WTC11 (cell line): ENCODE results near the gene UQCRHL. TPM values are rescaled to one million over a fixed set of nuclear protein-coding genes. Genes with fewer than 3 reads are reported as not detected.

Source experiments
- ATAC-seq: fragments of 200-7000 bp; cut with Tn5 transposase; 2 replicates; pipeline ENCODE4 v1.10.0; 2021; ENCODE audit warnings: mild to moderate bottlenecking, moderate library complexity
- CTCF ChIA-PET: fragments of 300-600 bp; sonication (Branson Sonifier 250); formaldehyde crosslinking; loops from one replicate; lab custom pipeline; 2021; ENCODE audit warnings: antibody characterized with exemption; lab: Charles Lee
- POLR2A ChIA-PET: fragments of 350-600 bp; sonication (Branson Sonifier 250); formaldehyde crosslinking; loops from one replicate; lab custom pipeline; 2021; ENCODE audit warnings: antibody characterized with exemption; lab: Charles Lee
- DNase-seq: peaks from one replicate; pipeline ENCODE4 v3.0.0; 2021; ENCODE audit warnings: low spot score
- H3K27ac Mint-ChIP-seq: 2 replicates; pipeline ENCODE4 v1.8.0; 2021; ENCODE audit warnings: mixed read lengths
- H3K27me3 Mint-ChIP-seq: 2 replicates; pipeline ENCODE4 v1.8.0; 2021; ENCODE audit warnings: low read depth, mild to moderate bottlenecking, moderate library complexity, mixed read lengths
- H3K36me3 Mint-ChIP-seq: 2 replicates; pipeline ENCODE4 v1.8.0; 2021; ENCODE audit warnings: mixed read lengths
- H3K4me1 Mint-ChIP-seq: 2 replicates; pipeline ENCODE4 v1.8.0; 2022; ENCODE audit warnings: mixed read lengths
- H3K4me3 Mint-ChIP-seq: 2 replicates; pipeline ENCODE4 v1.8.0; 2021; ENCODE audit warnings: mild to moderate bottlenecking, moderate library complexity, mixed read lengths
- H3K9me3 Mint-ChIP-seq: 2 replicates; pipeline ENCODE4 v1.8.0; 2021; ENCODE audit warnings: mixed read lengths
- ATF6 ChIP-seq: sonication (generic); formaldehyde crosslinking; IDR thresholded peaks from 2 replicates; pipeline ENCODE4 v1.8.1; 2023; ENCODE audit warnings: mild to moderate bottlenecking, missing genetic modification reagents
- CREB1 ChIP-seq: sonication (generic); formaldehyde crosslinking; IDR thresholded peaks from 2 replicates; pipeline ENCODE4 v1.8.0; 2023; ENCODE audit warnings: mild to moderate bottlenecking, missing genetic modification reagents
- ELF4 ChIP-seq: sonication (generic); formaldehyde crosslinking; IDR thresholded peaks from 2 replicates; pipeline ENCODE4 v1.8.1; 2022; ENCODE audit warnings: low read depth, mild to moderate bottlenecking, moderate library complexity, missing genetic modification reagents
- NFATC4 ChIP-seq: fragments of 250-450 bp; sonication (Bioruptor Pico); IDR thresholded peaks from 2 replicates; pipeline ENCODE4 v1.9.0; 2021; ENCODE audit warnings: mild to moderate bottlenecking
- NR1H2 ChIP-seq: sonication (generic); formaldehyde crosslinking; IDR thresholded peaks from 2 replicates; pipeline ENCODE4 v1.9.0; 2021; ENCODE audit warnings: mild to moderate bottlenecking, moderate library complexity, missing genetic modification reagents
- PREB ChIP-seq: sonication (generic); formaldehyde crosslinking; IDR thresholded peaks from 2 replicates; pipeline ENCODE4 v1.8.1; 2022; ENCODE audit warnings: mild to moderate bottlenecking, missing genetic modification reagents, moderate library complexity, borderline replicate concordance
- RELA ChIP-seq: sonication (generic); formaldehyde crosslinking; IDR thresholded peaks from 2 replicates; pipeline ENCODE4 v1.8.1; 2022; ENCODE audit warnings: missing genetic modification reagents, mild to moderate bottlenecking, borderline replicate concordance
- SMAD3 ChIP-seq: sonication (generic); formaldehyde crosslinking; IDR thresholded peaks from 2 replicates; pipeline ENCODE4 v1.8.0; 2022; ENCODE audit warnings: missing genetic modification reagents, mild to moderate bottlenecking, borderline replicate concordance
- SMAD4 ChIP-seq: sonication (generic); formaldehyde crosslinking; IDR thresholded peaks from 2 replicates; pipeline ENCODE4 v1.8.0; 2022; ENCODE audit warnings: mild to moderate bottlenecking, missing genetic modification reagents
- TCF7 ChIP-seq: sonication (generic); formaldehyde crosslinking; IDR thresholded peaks from 2 replicates; pipeline ENCODE4 v1.8.0; 2022; ENCODE audit warnings: mild to moderate bottlenecking, low read depth, missing genetic modification reagents, moderate library complexity
- TEAD4 ChIP-seq: sonication (generic); formaldehyde crosslinking; IDR thresholded peaks from 2 replicates; pipeline ENCODE4 v1.8.0; 2022; ENCODE audit warnings: mild to moderate bottlenecking, missing genetic modification reagents
- ZBTB43 ChIP-seq: sonication (generic); formaldehyde crosslinking; IDR thresholded peaks from 2 replicates; pipeline ENCODE4 v1.8.1; 2023; ENCODE audit warnings: mild to moderate bottlenecking, missing genetic modification reagents
- ZMAT4 ChIP-seq: fragments of 250-450 bp; sonication (Bioruptor Pico); IDR thresholded peaks from 2 replicates; pipeline ENCODE4 v1.9.0; 2021; ENCODE audit warnings: mild to moderate bottlenecking
- ZNF121 ChIP-seq: sonication (generic); formaldehyde crosslinking; IDR thresholded peaks from 2 replicates; pipeline ENCODE4 v1.8.0; 2023; ENCODE audit warnings: missing genetic modification reagents
- ZNF138 ChIP-seq: sonication (generic); formaldehyde crosslinking; conservative IDR thresholded peaks from 2 replicates; pipeline ENCODE4 v1.8.1; 2022; ENCODE audit warnings: mild to moderate bottlenecking, moderate library complexity, missing genetic modification reagents
- ZNF219 ChIP-seq: sonication (generic); formaldehyde crosslinking; IDR thresholded peaks from 2 replicates; pipeline ENCODE4 v1.8.0; 2023; ENCODE audit warnings: missing genetic modification reagents, mild to moderate bottlenecking, borderline replicate concordance
- ZNF281 ChIP-seq: sonication (generic); formaldehyde crosslinking; IDR thresholded peaks from 2 replicates; pipeline ENCODE4 v1.8.0; 2023; ENCODE audit warnings: mild to moderate bottlenecking, missing genetic modification reagents
- ZNF416 ChIP-seq: fragments of 250-450 bp; sonication (Bioruptor Pico); IDR thresholded peaks from 2 replicates; pipeline ENCODE4 v1.9.0; 2021; ENCODE audit warnings: mild to moderate bottlenecking, inconsistent platforms
- total RNA-seq: library from RNA; stranded (reverse); gene quantifications from 3 replicates; pipeline ENCODE4 v1.2.3, GENCODE V29; 2021
- TF ChIP-seq, protein P1 (sequence below): sonication (generic); formaldehyde crosslinking; IDR thresholded peaks from 2 replicates; pipeline ENCODE4 v1.8.0; 2022; ENCODE audit warnings: mild to moderate bottlenecking, missing genetic modification reagents
- TF ChIP-seq, protein P2 (sequence below): sonication (generic); formaldehyde crosslinking; IDR thresholded peaks from 2 replicates; pipeline ENCODE4 v1.8.1; 2023; ENCODE audit warnings: mild to moderate bottlenecking, moderate library complexity, missing genetic modification reagents
- TF ChIP-seq, protein P3 (sequence below): fragments of 200-600 bp; IDR thresholded peaks from 2 replicates; pipeline ENCODE4 v1.8.0; 2022; ENCODE audit warnings: antibody characterized with exemption
- TF ChIP-seq, protein P4 (sequence below): sonication (generic); formaldehyde crosslinking; conservative IDR thresholded peaks from 2 replicates; pipeline ENCODE4 v1.8.1; 2022; ENCODE audit warnings: mild to moderate bottlenecking, missing genetic modification reagents

UQCRHL gene
- total RNA-seq, 1 experiment from 2014 or later = 3.8 TPM

GRCh38 chr1:15843826-15844572 is 36.5 kb upstream of the UQCRHL start:
- H3K4me1 Mint-ChIP-seq = peaks cover 7% of the 10 kb centered on the region
- TF ChIP-seq ZNF121 = no peak
- no peak for TF ChIP-seq SMAD3
- no peak for TF ChIP-seq RELA (CRISPR knock-in tag)
- TF ChIP-seq CREB1 (CRISPR knock-in tag) = no peak
- TF ChIP-seq ZNF138 = no peak
- TF ChIP-seq, protein P1, sequence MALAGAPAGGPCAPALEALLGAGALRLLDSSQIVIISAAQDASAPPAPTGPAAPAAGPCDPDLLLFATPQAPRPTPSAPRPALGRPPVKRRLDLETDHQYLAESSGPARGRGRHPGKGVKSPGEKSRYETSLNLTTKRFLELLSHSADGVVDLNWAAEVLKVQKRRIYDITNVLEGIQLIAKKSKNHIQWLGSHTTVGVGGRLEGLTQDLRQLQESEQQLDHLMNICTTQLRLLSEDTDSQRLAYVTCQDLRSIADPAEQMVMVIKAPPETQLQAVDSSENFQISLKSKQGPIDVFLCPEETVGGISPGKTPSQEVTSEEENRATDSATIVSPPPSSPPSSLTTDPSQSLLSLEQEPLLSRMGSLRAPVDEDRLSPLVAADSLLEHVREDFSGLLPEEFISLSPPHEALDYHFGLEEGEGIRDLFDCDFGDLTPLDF (CRISPR knock-in tag) = no peak
- no peak for TF ChIP-seq ZMAT4 (CRISPR knock-in tag)
- no peak for TF ChIP-seq NR1H2 (CRISPR knock-in tag)
- no peak for TF ChIP-seq ZNF219 (CRISPR knock-in tag)
- no peak for TF ChIP-seq ELF4
- TF ChIP-seq TEAD4 = no peak
- H3K9me3 Mint-ChIP-seq = no peaks in the 10 kb centered on the region
- peaks cover 2% of the 10 kb centered on the region; the same call in 1 of the 2 replicates for H3K27me3 Mint-ChIP-seq
- no peak overlapping the region for H3K27ac Mint-ChIP-seq
- no peaks in the 10 kb centered on the region for H3K36me3 Mint-ChIP-seq
- no peak overlapping the region for H3K4me3 Mint-ChIP-seq
- DNase-seq (no peak), ATAC-seq (no peak)
- ChIA-PET CTCF (interaction anchor here (2.2 to 3.4 kb wide), 2 partner anchors 28 to 52 kb away, joined by 6 to 23 read pairs; no protein-coding TSS in a partner anchor), POLR2A (interaction anchor here (0.7 kb wide), 1 partner anchor 1595 kb away, joined by 3 read pairs; no protein-coding TSS in a partner anchor)

DNA sequence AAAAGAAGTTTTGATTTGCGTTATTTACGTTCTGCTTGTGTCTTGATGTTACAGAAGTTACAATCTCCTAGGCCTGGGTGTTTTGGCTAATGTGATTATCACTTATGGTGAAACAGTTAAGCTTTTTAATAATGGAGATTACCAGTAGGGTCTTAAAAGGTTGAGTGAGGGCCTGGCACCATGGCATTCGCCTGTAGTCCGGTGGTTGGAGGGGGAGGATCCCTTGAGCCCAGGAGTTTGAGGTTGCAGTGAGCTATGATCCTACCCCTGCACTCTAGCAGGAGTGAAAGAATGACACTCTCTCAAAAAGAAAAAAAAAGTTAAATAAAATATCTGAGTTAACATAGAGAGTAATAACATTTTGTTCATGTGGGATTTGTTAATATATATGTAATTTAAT is 31.3 kb upstream of the UQCRHL start:
- Mint-ChIP-seq H3K4me3 (no peak overlapping the region), H3K27ac (no peak overlapping the region), H3K27me3 (no peaks in the 10 kb centered on the region; the same call in 1 of the 2 replicates), H3K4me1 (peaks cover 14% of the 10 kb centered on the region; the same call in 1 of the 2 replicates), H3K36me3 (no peaks in the 10 kb centered on the region), H3K9me3 (no peaks in the 10 kb centered on the region)
- POLR2A ChIA-PET = interaction anchor here (3.7 kb wide), 1 partner anchor 9 kb away, joined by 51 read pairs; the partner anchor contains the start of gene SPEN
- CTCF ChIA-PET = interaction anchor here (0.6 to 2.5 kb wide), 6 partner anchors 9 to 99 kb away, joined by 3 to 13 read pairs (median 6); partner anchors contain the start of gene SPEN
- ATAC-seq (no peak), DNase-seq (no peak)
- TF ChIP-seq ZBTB43 (CRISPR knock-in tag) (no peak), ZNF281 (no peak), SMAD4 (CRISPR knock-in tag) (no peak), ZNF416 (CRISPR knock-in tag) (no peak), PREB (no peak), NFATC4 (CRISPR knock-in tag) (no peak), ATF6 (CRISPR knock-in tag) (no peak), TCF7 (CRISPR knock-in tag) (no peak)
- TF ChIP-seq, protein P2, sequence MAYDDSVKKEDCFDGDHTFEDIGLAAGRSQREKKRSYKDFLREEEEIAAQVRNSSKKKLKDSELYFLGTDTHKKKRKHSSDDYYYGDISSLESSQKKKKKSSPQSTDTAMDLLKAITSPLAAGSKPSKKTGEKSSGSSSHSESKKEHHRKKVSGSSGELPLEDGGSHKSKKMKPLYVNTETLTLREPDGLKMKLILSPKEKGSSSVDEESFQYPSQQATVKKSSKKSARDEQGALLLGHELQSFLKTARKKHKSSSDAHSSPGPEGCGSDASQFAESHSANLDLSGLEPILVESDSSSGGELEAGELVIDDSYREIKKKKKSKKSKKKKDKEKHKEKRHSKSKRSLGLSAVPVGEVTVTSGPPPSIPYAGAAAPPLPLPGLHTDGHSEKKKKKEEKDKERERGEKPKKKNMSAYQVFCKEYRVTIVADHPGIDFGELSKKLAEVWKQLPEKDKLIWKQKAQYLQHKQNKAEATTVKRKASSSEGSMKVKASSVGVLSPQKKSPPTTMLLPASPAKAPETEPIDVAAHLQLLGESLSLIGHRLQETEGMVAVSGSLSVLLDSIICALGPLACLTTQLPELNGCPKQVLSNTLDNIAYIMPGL (CRISPR knock-in tag) = no peak
- TF ChIP-seq, protein P3, sequence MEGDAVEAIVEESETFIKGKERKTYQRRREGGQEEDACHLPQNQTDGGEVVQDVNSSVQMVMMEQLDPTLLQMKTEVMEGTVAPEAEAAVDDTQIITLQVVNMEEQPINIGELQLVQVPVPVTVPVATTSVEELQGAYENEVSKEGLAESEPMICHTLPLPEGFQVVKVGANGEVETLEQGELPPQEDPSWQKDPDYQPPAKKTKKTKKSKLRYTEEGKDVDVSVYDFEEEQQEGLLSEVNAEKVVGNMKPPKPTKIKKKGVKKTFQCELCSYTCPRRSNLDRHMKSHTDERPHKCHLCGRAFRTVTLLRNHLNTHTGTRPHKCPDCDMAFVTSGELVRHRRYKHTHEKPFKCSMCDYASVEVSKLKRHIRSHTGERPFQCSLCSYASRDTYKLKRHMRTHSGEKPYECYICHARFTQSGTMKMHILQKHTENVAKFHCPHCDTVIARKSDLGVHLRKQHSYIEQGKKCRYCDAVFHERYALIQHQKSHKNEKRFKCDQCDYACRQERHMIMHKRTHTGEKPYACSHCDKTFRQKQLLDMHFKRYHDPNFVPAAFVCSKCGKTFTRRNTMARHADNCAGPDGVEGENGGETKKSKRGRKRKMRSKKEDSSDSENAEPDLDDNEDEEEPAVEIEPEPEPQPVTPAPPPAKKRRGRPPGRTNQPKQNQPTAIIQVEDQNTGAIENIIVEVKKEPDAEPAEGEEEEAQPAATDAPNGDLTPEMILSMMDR = no peak
- TF ChIP-seq, protein P4, sequence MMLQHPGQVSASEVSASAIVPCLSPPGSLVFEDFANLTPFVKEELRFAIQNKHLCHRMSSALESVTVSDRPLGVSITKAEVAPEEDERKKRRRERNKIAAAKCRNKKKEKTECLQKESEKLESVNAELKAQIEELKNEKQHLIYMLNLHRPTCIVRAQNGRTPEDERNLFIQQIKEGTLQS = no peak
